Astrocyte (in vitro differentiated cells and primary cell): Measurements from ENCODE around the gene OR4E2. TPM values are rescaled to one million over a fixed set of nuclear protein-coding genes. Genes with fewer than 3 reads are reported as not detected.

Experiments
- DNase-seq: peaks from one replicate; pipeline ENCODE4 v3.0.0-alpha.2; 2010; ENCODE audit warnings: low read depth
- FAIRE-seq: peaks from 2 replicates; lab custom pipeline; 2011; peaks lifted over from hg19 to GRCh38; lab: Jason Lieb, UNC
- H2AFZ ChIP-seq: 2 replicates; pipeline ENCODE4 v1.6.0; 2012; ENCODE audit warnings: low read depth, low read length, inconsistent platforms
- H3K27ac ChIP-seq: 2 replicates; pipeline ENCODE4 v1.5.1; 2011; ENCODE audit warnings: low read depth, low read length, inconsistent platforms
- H3K27me3 ChIP-seq: 2 replicates; pipeline ENCODE4 v1.6.0; 2011; ENCODE audit warnings: low read length, inconsistent platforms; ENCODE audit not compliant: insufficient read depth
- H3K36me3 ChIP-seq: 2 replicates; pipeline ENCODE4 v1.5.1; 2011; ENCODE audit warnings: low read length, inconsistent platforms; ENCODE audit not compliant: insufficient read depth
- H3K4me1 ChIP-seq: 2 replicates; pipeline ENCODE4 v1.5.1; 2011; ENCODE audit warnings: low read length, inconsistent platforms; ENCODE audit not compliant: insufficient read depth
- H3K4me2 ChIP-seq: 2 replicates; pipeline ENCODE4 v1.6.0; 2012; ENCODE audit warnings: low read length, inconsistent platforms
- H3K4me3 ChIP-seq: 2 replicates; pipeline ENCODE4 v1.5.1; 2011; ENCODE audit warnings: low read depth, mild to moderate bottlenecking, low read length, inconsistent platforms; ENCODE audit not compliant: insufficient read depth
- H3K79me2 ChIP-seq: 2 replicates; pipeline ENCODE4 v1.6.0; 2012; ENCODE audit warnings: mild to moderate bottlenecking, low read length, inconsistent platforms; ENCODE audit not compliant: insufficient read depth
- H3K9ac ChIP-seq: 2 replicates; pipeline ENCODE4 v1.6.0; 2012; ENCODE audit warnings: mild to moderate bottlenecking, low read length, inconsistent platforms
- H3K9me3 ChIP-seq: 2 replicates; pipeline ENCODE4 v1.5.1; 2012; ENCODE audit warnings: low read depth, mild to moderate bottlenecking, low read length, inconsistent platforms; ENCODE audit not compliant: insufficient read depth
- H4K20me1 ChIP-seq: 2 replicates; pipeline ENCODE4 v1.6.0; 2012; ENCODE audit warnings: low read length, inconsistent platforms; ENCODE audit not compliant: insufficient read depth
- H3K27ac Mint-ChIP-seq: one replicate; pipeline ENCODE4 v1.8.0; 2021; ENCODE audit warnings: mild to moderate bottlenecking, mixed read lengths; ENCODE audit not compliant: unreplicated experiment
- H3K27me3 Mint-ChIP-seq: one replicate; pipeline ENCODE4 v1.8.0; 2021; ENCODE audit warnings: low read depth, mixed read lengths; ENCODE audit not compliant: unreplicated experiment
- H3K36me3 Mint-ChIP-seq: one replicate; pipeline ENCODE4 v1.8.0; 2021; ENCODE audit warnings: low read depth, mixed read lengths; ENCODE audit not compliant: unreplicated experiment
- H3K4me1 Mint-ChIP-seq: one replicate; pipeline ENCODE4 v1.8.0; 2021; ENCODE audit warnings: low read depth, mixed read lengths; ENCODE audit not compliant: unreplicated experiment
- H3K4me3 Mint-ChIP-seq: one replicate; pipeline ENCODE4 v1.8.0; 2021; ENCODE audit warnings: mild to moderate bottlenecking, moderate library complexity, mixed read lengths; ENCODE audit not compliant: unreplicated experiment
- H3K9me3 Mint-ChIP-seq: one replicate; pipeline ENCODE4 v1.8.0; 2021; ENCODE audit warnings: mild to moderate bottlenecking, mixed read lengths; ENCODE audit not compliant: unreplicated experiment
- EZH2 ChIP-seq: IDR thresholded peaks from 2 replicates; pipeline ENCODE4 v1.6.1; 2012; ENCODE audit warnings: mild to moderate bottlenecking, low read length, inconsistent platforms; ENCODE audit not compliant: insufficient read depth
- total RNA-seq: library from RNA; stranded (reverse); gene quantifications from 2 replicates; pipeline ENCODE4 v1.2.1, GENCODE V29; 2021
- TF ChIP-seq, protein P1 (sequence below): IDR thresholded peaks from 2 replicates; pipeline ENCODE4 v1.5.1; 2011; ENCODE audit warnings: low read depth, mild to moderate bottlenecking, inconsistent platforms, low read length, moderate library complexity; ENCODE audit not compliant: insufficient read depth

OR4E2 gene
- total RNA-seq, 1 donor from 2014 or later: not detected

GRCh38 chr14:21631084-21631483 is 22.6 kb upstream of the OR4E2 start:
- Mint-ChIP-seq H3K4me1 (peaks cover 4% of the 10 kb centered on the region), H3K4me3 (no peak overlapping the region)

GRCh38 chr14:21634840-21635239 is 18.8 kb upstream of the OR4E2 start, which contains the start of gene OR10G2:
TSS of gene OR10G2 (minus strand) at chr14:21634940. CDS start at chr14:21634842, 98 bp downstream.
- H3K36me3 ChIP-seq: no peaks in the 10 kb centered on the region
- no peaks in the 10 kb centered on the region for H3K36me3 Mint-ChIP-seq

More at GRCh38 chr14:21631084-21631483, 22.6 kb upstream of the OR4E2 start:
- Histone ChIP-seq H3K4me2 (no peak overlapping the region), H3K27me3 (no peaks in the 10 kb centered on the region), H3K36me3 (no peaks in the 10 kb centered on the region), H3K4me3 (no peak overlapping the region), H4K20me1 (no peaks in the 10 kb centered on the region), H2AFZ (no peak overlapping the region), H3K4me1 (no peaks in the 10 kb centered on the region), H3K9ac (no peak overlapping the region), H3K79me2 (no peaks in the 10 kb centered on the region), H3K27ac (no peak overlapping the region), H3K9me3 (no peaks in the 10 kb centered on the region)
- FAIRE-seq: no peak
- TF ChIP-seq, protein P1, sequence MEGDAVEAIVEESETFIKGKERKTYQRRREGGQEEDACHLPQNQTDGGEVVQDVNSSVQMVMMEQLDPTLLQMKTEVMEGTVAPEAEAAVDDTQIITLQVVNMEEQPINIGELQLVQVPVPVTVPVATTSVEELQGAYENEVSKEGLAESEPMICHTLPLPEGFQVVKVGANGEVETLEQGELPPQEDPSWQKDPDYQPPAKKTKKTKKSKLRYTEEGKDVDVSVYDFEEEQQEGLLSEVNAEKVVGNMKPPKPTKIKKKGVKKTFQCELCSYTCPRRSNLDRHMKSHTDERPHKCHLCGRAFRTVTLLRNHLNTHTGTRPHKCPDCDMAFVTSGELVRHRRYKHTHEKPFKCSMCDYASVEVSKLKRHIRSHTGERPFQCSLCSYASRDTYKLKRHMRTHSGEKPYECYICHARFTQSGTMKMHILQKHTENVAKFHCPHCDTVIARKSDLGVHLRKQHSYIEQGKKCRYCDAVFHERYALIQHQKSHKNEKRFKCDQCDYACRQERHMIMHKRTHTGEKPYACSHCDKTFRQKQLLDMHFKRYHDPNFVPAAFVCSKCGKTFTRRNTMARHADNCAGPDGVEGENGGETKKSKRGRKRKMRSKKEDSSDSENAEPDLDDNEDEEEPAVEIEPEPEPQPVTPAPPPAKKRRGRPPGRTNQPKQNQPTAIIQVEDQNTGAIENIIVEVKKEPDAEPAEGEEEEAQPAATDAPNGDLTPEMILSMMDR: no peak
- no peak for TF ChIP-seq EZH2
- H3K27ac Mint-ChIP-seq: no peak overlapping the region
- H3K27me3 Mint-ChIP-seq: peaks cover 3% of the 10 kb centered on the region
- no peaks in the 10 kb centered on the region for H3K9me3 Mint-ChIP-seq
- peaks cover 1% of the 10 kb centered on the region for H3K36me3 Mint-ChIP-seq
- no peak for DNase-seq

GRCh38 chr14:21642683-21643082 is 11.0 kb upstream of the OR4E2 start:
- H4K20me1 ChIP-seq: no peaks in the 10 kb centered on the region
- Mint-ChIP-seq H3K36me3 (no peaks in the 10 kb centered on the region), H3K27me3 (no peaks in the 10 kb centered on the region), H3K4me3 (no peak overlapping the region), H3K4me1 (peaks cover 1% of the 10 kb centered on the region), H3K27ac (no peak overlapping the region), H3K9me3 (no peaks in the 10 kb centered on the region)
- no peaks in the 10 kb centered on the region for H3K4me1 ChIP-seq
- H3K9ac ChIP-seq: no peak overlapping the region
- TF ChIP-seq EZH2: no peak
- no peak for FAIRE-seq
- DNase-seq: no peak
- no peak overlapping the region for H3K4me3 ChIP-seq
- no peaks in the 10 kb centered on the region for H3K27me3 ChIP-seq
- H3K9me3 ChIP-seq: no peaks in the 10 kb centered on the region
- H3K27ac ChIP-seq: no peak overlapping the region
- H2AFZ ChIP-seq: no peak overlapping the region
- H3K4me2 ChIP-seq: no peak overlapping the region
- H3K36me3 ChIP-seq: no peaks in the 10 kb centered on the region
- H3K79me2 ChIP-seq: no peaks in the 10 kb centered on the region

More at GRCh38 chr14:21634840-21635239, 18.8 kb upstream of the OR4E2 start, which contains the start of gene OR10G2:
- Mint-ChIP-seq H3K9me3 (no peaks in the 10 kb centered on the region), H3K27me3 (peaks cover 3% of the 10 kb centered on the region), H3K4me1 (no peaks in the 10 kb centered on the region), H3K4me3 (no peak within 1 kb of the TSS), H3K27ac (no peak within 1 kb of the TSS)
- Histone ChIP-seq H3K4me3 (no peak within 1 kb of the TSS), H3K9ac (no peak within 1 kb of the TSS), H3K9me3 (no peaks in the 10 kb centered on the region), H3K4me2 (no peak within 1 kb of the TSS), H3K79me2 (no peaks in the 10 kb centered on the region), H2AFZ (no peak within 1 kb of the TSS), H3K27me3 (no peaks in the 10 kb centered on the region), H3K27ac (no peak within 1 kb of the TSS), H4K20me1 (no peaks in the 10 kb centered on the region), H3K4me1 (no peaks in the 10 kb centered on the region)
- no peak for TF ChIP-seq EZH2
- TF ChIP-seq, protein P1: no peak
- FAIRE-seq (no peak), DNase-seq (no peak)
